Measurements from ENCODE around the gene SIK3. TPM values are rescaled to one million over a fixed set of nuclear protein-coding genes. Genes with fewer than 3 reads are reported as not detected.

The SIK3 gene
- total and polyA plus RNA-seq, 12 donors = 11.7 to 176 (median 25.2) TPM

- H3K36me3 ChIP-seq (replicated peaks in 1 of 2) = peaks cover 0 to 63% of the 10 kb centered on the region in 2 donors
- TF ChIP-seq POLR2A (IDR thresholded peaks at IDR 0.05) = no peak
- no peak for TF ChIP-seq CTCF (IDR thresholded peaks at IDR 0.05)
- no peak overlapping the region for H3K27ac ChIP-seq
- intact Hi-C loops (cut with DNase I) = no loop called here
- H3K4me1 ChIP-seq (replicated peaks in 1 of 2) = no peaks in the 10 kb centered on the region
- no peak for DNase-seq
- H3K9me3 ChIP-seq (replicated peaks in 1 of 3) = no peaks in the 10 kb centered on the region
- WGBS, 4 donors = 84 to 95% (median 91%) methylated on average over 1 of the region's 1 CpG
- H3K4me3 ChIP-seq = no peak overlapping the region
- no peaks in the 10 kb centered on the region for H3K27me3 ChIP-seq
These were observed 232.5 kb downstream of the SIK3 start for GRCh38 chr11:116865696-116866095.

GRCh38 chr11:116864531-116864930 lies 233.7 kb downstream of the SIK3 start:
- no peak overlapping the region for H3K27ac ChIP-seq
- no peak overlapping the region for H3K4me3 ChIP-seq
- H3K36me3 ChIP-seq (replicated peaks in 1 of 2) = peaks cover 0 to 70% of the 10 kb centered on the region in 2 donors
- TF ChIP-seq POLR2A (IDR thresholded peaks at IDR 0.05) (no peak), CTCF (IDR thresholded peaks at IDR 0.05) (no peak)
- no peaks in the 10 kb centered on the region for H3K9me3 ChIP-seq (replicated peaks in 1 of 3)
- H3K4me1 ChIP-seq (replicated peaks in 1 of 2) = no peaks in the 10 kb centered on the region
- DNase-seq = no peak
- intact Hi-C loops (cut with DNase I) = no loop called here
- 87 to 95% (median 92%) methylated on average over 5 of the region's 5 CpGs for WGBS, 4 donors
- H3K27me3 ChIP-seq = no peaks in the 10 kb centered on the region

GRCh38 chr11:116862951-116863350 lies 235.3 kb downstream of the SIK3 start:
- H3K4me3 ChIP-seq = no peak overlapping the region
- H3K9me3 ChIP-seq (replicated peaks in 1 of 3) = no peaks in the 10 kb centered on the region
- DNase-seq = no peak
- WGBS, 4 donors = 94 to 98% (median 97%) methylated on average over 3 of the region's 3 CpGs
- H3K4me1 ChIP-seq (replicated peaks in 1 of 2) = no peaks in the 10 kb centered on the region
- intact Hi-C loops (cut with DNase I) = no loop called here
- no peak overlapping the region for H3K27ac ChIP-seq
- no peak for TF ChIP-seq CTCF (IDR thresholded peaks at IDR 0.05)
- TF ChIP-seq POLR2A (IDR thresholded peaks at IDR 0.05) = no peak
- no peaks in the 10 kb centered on the region for H3K27me3 ChIP-seq
- peaks cover 0 to 83% of the 10 kb centered on the region in 2 donors for H3K36me3 ChIP-seq (replicated peaks in 1 of 2)

GRCh38 chr11:116862185-116862584 lies 236.0 kb downstream of the SIK3 start:
- intact Hi-C loops (cut with DNase I) = no loop called here
- H3K4me1 ChIP-seq (replicated peaks in 1 of 2) = no peaks in the 10 kb centered on the region
- no peak for DNase-seq
- peaks cover 0 to 81% of the 10 kb centered on the region in 2 donors for H3K36me3 ChIP-seq (replicated peaks in 1 of 2)
- no peaks in the 10 kb centered on the region for H3K9me3 ChIP-seq (replicated peaks in 1 of 3)
- no peak overlapping the region for H3K27ac ChIP-seq
- TF ChIP-seq CTCF (IDR thresholded peaks at IDR 0.05) = no peak
- no peak for TF ChIP-seq POLR2A (IDR thresholded peaks at IDR 0.05)
- H3K4me3 ChIP-seq = no peak overlapping the region
- H3K27me3 ChIP-seq = no peaks in the 10 kb centered on the region
- WGBS, 4 donors = 78 to 97% (median 86%) methylated on average over 3 of the region's 3 CpGs

Measured in adrenal gland (tissue), 12 donors.